ENCODE results near the gene MET.

MET gene

GRCh38 chr7:116734710-116735109 is 62.7 kb downstream of the MET start:
- TF ChIP-seq CTCF (IDR thresholded peaks at IDR 0.05; ENCODE audit: low read depth, low read length) = no peak
- DNase-seq (ENCODE audit: extremely low read depth, low read depth) = no peak

- no peak for TF ChIP-seq CTCF (IDR thresholded peaks at IDR 0.05; ENCODE audit: low read depth, low read length)
- DNase-seq (ENCODE audit: extremely low read depth, low read depth) = no peak
Observed at GRCh38 chr7:116736927-116737715, 65.1 kb downstream of the MET start.

GRCh38 chr7:116738378-116738777 is 66.4 kb downstream of the MET start:
- no peak for DNase-seq (ENCODE audit: extremely low read depth, low read depth)
- no peak for TF ChIP-seq CTCF (IDR thresholded peaks at IDR 0.05; ENCODE audit: low read depth, low read length)

GRCh38 chr7:116739307-116739706 is 67.3 kb downstream of the MET start:
- DNase-seq (ENCODE audit: extremely low read depth, low read depth) = no peak

GRCh38 chr7:116740231-116740630 is 68.2 kb downstream of the MET start:
- no peak for DNase-seq (ENCODE audit: extremely low read depth, low read depth)
- no peak for TF ChIP-seq CTCF (IDR thresholded peaks at IDR 0.05; ENCODE audit: low read depth, low read length)

More at GRCh38 chr7:116739307-116739706, 67.3 kb downstream of the MET start:
- no peak for TF ChIP-seq CTCF (IDR thresholded peaks at IDR 0.05; ENCODE audit: low read depth, low read length)

GRCh38 chr7:116740755-116741462 is 68.9 kb downstream of the MET start:
- no peak for TF ChIP-seq CTCF (IDR thresholded peaks at IDR 0.05; ENCODE audit: low read depth, low read length)
- DNase-seq (ENCODE audit: extremely low read depth, low read depth) = no peak

GRCh38 chr7:116741625-116742316 is 69.8 kb downstream of the MET start:
- DNase-seq (ENCODE audit: extremely low read depth, low read depth) = no peak
- no peak for TF ChIP-seq CTCF (IDR thresholded peaks at IDR 0.05; ENCODE audit: low read depth, low read length)

Data from AG09319 (cell line).